PC-9 (cell line): Measurements from ENCODE around the gene FOXO3. TPM values are rescaled to one million over a fixed set of nuclear protein-coding genes. Genes with fewer than 3 reads are reported as not detected.
A peak's percentile ranks its signal among the peaks of the same experiment; 100 is the strongest.

Experiments used
- BruUV-seq: library from RNA; stranded (reverse); fragments of 400-500 nt; replicated peaks from 2 replicates; lab custom pipeline; 2021; lab: Mats Ljungman, UMichigan
- CTCF ChIA-PET: fragments of 300-600 bp; sonication (Branson Sonifier 250); formaldehyde crosslinking; loops from one replicate; lab custom pipeline; 2022; ENCODE audit warnings: antibody characterized with exemption; lab: Charles Lee
- POLR2A ChIA-PET: fragments of 300-600 bp; sonication (Branson Sonifier 250); formaldehyde crosslinking; loops from one replicate; lab custom pipeline; 2022; ENCODE audit warnings: antibody characterized with exemption; ENCODE audit not compliant: unreplicated experiment; lab: Charles Lee
- DNase-seq, 2 experiments: peaks; one replicate each; pipeline versions ENCODE4 v3.0.0 to v3.0.0-alpha.2; 2015 to 2022; ENCODE audit warnings: mixed read lengths in 1 of 2
- H2AFZ ChIP-seq: fragments of 200-600 bp; sonication (generic); 2 replicates; pipeline ENCODE4 v1.8.1; 2017; ENCODE audit warnings: antibody characterized with exemption
- H3F3A ChIP-seq: fragments of 200-600 bp; sonication (generic); 2 replicates; pipeline ENCODE4 v1.8.1; 2017; ENCODE audit warnings: antibody characterized with exemption, mild to moderate bottlenecking, low read depth; ENCODE audit not compliant: insufficient read depth
- H3K27ac ChIP-seq: fragments of 200-600 bp; sonication (generic); 2 replicates; pipeline ENCODE4 v1.6.1; 2016; ENCODE audit warnings: mixed run types
- H3K27me3 ChIP-seq: fragments of 200-600 bp; sonication (generic); 2 replicates; pipeline ENCODE4 v1.6.1; 2016; ENCODE audit warnings: low read depth, mixed run types; ENCODE audit not compliant: insufficient read depth
- H3K36me3 ChIP-seq: fragments of 200-600 bp; sonication (generic); 2 replicates; pipeline ENCODE4 v1.6.1; 2016; ENCODE audit warnings: low read depth, mixed run types
- H3K4me1 ChIP-seq: fragments of 200-600 bp; sonication (generic); replicated peaks from 2 replicates; pipeline ENCODE4 v1.6.1; 2016; ENCODE audit warnings: mixed run types; ENCODE audit not compliant: insufficient read depth
- H3K4me2 ChIP-seq: fragments of 200-600 bp; sonication (generic); 2 replicates; pipeline ENCODE4 v1.6.1; 2017; ENCODE audit warnings: mixed run types
- H3K4me3 ChIP-seq: fragments of 200-600 bp; sonication (generic); 2 replicates; pipeline ENCODE4 v1.6.1; 2016; ENCODE audit warnings: mixed run types
- H3K79me2 ChIP-seq: fragments of 200-600 bp; sonication (generic); 2 replicates; pipeline ENCODE4 v1.6.1; 2017; ENCODE audit warnings: low read depth, mixed run types
- H3K9me2 ChIP-seq: fragments of 200-600 bp; sonication (generic); 2 replicates; pipeline ENCODE4 v1.8.1; 2017; ENCODE audit warnings: mild to moderate bottlenecking; ENCODE audit not compliant: insufficient read depth
- H3K9me3 ChIP-seq: fragments of 200-600 bp; sonication (generic); 2 replicates; pipeline ENCODE4 v1.8.1; 2016; ENCODE audit warnings: low read depth; ENCODE audit not compliant: insufficient read depth
- H4K20me1 ChIP-seq: fragments of 200-600 bp; sonication (generic); 2 replicates; pipeline ENCODE4 v1.8.1; 2017; ENCODE audit not compliant: insufficient read depth
- EZH2 ChIP-seq: fragments of 200-600 bp; sonication (generic); IDR thresholded peaks from 2 replicates; pipeline ENCODE4 v1.8.0; 2017; ENCODE audit warnings: antibody characterized with exemption, low read depth
- intact Hi-C: fragments of 100-400 bp; cut with micrococcal nuclease; formaldehyde crosslinking; loops from one replicate; pipeline ENCODE4 v1.10.0; 2022; ENCODE audit not compliant: unreplicated experiment
- total RNA-seq: library from RNA; stranded (reverse); gene quantifications from 2 replicates; pipeline ENCODE4 v1.2.3, GENCODE V29; 2021
- TF ChIP-seq, protein P1 (sequence below): fragments of 200-600 bp; sonication (generic); conservative IDR thresholded peaks from 2 replicates; pipeline ENCODE4 v1.6.1; 2017; ENCODE audit warnings: mixed run types, antibody characterized with exemption, mild to moderate bottlenecking, moderate library complexity

Gene FOXO3
- total RNA-seq, 1 experiment from 2014 or later, result 59.4 TPM

DNA sequence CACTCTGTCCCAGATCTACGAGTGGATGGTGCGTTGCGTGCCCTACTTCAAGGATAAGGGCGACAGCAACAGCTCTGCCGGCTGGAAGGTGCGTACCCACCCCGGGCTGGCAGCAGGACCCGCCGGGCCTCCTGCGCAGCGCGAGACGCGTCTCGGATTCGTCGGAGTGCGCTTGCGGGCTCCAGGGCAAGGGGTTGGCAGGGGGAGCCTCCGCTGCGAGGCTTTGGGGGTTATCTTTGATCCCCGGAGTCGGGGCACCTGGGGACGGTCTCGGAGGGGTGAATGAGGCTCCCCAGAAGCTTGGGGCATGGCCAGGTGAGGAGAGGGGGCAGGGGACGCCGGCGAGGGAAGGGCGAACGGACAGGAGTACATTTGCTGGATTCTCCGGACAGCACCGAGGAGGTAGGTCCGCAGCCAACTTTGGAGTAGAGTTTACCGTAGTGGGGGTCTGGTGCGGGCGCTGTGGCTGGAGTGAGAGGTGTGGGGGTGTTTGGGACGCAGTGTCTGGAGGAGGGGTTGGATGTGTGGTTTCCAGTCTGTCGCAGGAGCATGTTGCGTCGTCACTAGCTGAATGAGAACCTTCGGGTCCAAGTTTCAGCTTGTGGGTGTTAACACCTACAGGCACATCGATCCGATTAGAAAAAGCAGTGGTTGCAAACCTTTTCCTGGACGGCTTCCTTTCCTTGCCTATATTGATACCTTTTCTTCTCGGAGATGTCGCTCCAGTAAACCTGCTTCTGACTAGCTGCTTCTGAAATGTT, 1.2 kb downstream of the FOXO3 start:
- Histone ChIP-seq H2AFZ (0 out of 2 replicates have a peak overlapping the region, but pooled peaks have one; percentile 31), H3K79me2 (peaks cover 72% of the 10 kb centered on the region), H3K9me3 (no peaks in the 10 kb centered on the region), H3F3A (peaks cover 48% of the 10 kb centered on the region), H3K4me3 (peak overlapping the region; percentile 99), H3K27me3 (no peaks in the 10 kb centered on the region), H3K4me2 (peak overlapping the region; percentile 95), H4K20me1 (peaks cover 30% of the 10 kb centered on the region), H3K9me2 (no peaks in the 10 kb centered on the region), H3K27ac (peak overlapping the region; percentile 84), H3K36me3 (peaks cover 17% of the 10 kb centered on the region; the same call in 1 of the 2 replicates), H3K4me1 (peaks cover 35% of the 10 kb centered on the region)
- peak; percentile 25 to 31 for DNase-seq
- intact Hi-C loops, result loop anchor here (1.0 to 2.0 kb wide), 2 partner anchors 19 to 29 kb away; no protein-coding TSS in a partner anchor
- ChIA-PET CTCF (no interaction called here), POLR2A (interaction anchor here (0.6 to 1.4 kb wide), 4 partner anchors 30 to 188 kb away, joined by 3 to 4 read pairs (median 3); no protein-coding TSS in a partner anchor)
- TF ChIP-seq, protein P1, sequence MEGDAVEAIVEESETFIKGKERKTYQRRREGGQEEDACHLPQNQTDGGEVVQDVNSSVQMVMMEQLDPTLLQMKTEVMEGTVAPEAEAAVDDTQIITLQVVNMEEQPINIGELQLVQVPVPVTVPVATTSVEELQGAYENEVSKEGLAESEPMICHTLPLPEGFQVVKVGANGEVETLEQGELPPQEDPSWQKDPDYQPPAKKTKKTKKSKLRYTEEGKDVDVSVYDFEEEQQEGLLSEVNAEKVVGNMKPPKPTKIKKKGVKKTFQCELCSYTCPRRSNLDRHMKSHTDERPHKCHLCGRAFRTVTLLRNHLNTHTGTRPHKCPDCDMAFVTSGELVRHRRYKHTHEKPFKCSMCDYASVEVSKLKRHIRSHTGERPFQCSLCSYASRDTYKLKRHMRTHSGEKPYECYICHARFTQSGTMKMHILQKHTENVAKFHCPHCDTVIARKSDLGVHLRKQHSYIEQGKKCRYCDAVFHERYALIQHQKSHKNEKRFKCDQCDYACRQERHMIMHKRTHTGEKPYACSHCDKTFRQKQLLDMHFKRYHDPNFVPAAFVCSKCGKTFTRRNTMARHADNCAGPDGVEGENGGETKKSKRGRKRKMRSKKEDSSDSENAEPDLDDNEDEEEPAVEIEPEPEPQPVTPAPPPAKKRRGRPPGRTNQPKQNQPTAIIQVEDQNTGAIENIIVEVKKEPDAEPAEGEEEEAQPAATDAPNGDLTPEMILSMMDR, result no peak
- TF ChIP-seq EZH2, result no peak
- BruUV-seq, result TSS peak; percentile 50

DNA sequence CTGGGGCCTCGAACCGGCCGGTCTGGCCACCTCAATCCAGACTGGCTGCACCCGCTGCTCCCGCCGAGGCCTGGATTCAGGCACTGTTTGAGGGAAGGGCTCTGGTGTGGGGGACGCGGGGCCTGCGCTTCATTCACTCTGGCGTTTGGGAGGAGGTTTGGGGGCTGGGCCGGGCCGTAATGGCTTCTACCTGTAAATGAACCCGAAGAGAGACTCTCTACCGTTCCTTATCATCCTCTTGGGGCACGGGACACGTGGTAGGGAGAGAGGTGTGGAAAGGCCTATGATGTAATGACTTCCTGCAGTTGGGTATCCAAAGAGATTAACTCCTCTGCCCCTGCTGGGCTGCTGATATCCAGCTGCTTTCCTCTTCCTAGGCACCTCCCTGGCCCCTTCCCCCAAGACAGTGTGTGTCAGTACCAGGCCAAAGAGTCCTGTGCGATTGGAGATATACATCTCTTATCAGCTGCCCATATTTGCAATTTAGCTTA, 1.8 kb downstream of the FOXO3 start:
- no peak for TF ChIP-seq EZH2
- TF ChIP-seq, protein P1, result no peak
- Histone ChIP-seq H3K27ac (peak overlapping the region; percentile 84), H3K4me1 (peaks cover 36% of the 10 kb centered on the region), H4K20me1 (peaks cover 37% of the 10 kb centered on the region), H3K4me3 (peak overlapping the region; percentile 99), H3F3A (peaks cover 48% of the 10 kb centered on the region), H3K4me2 (peak overlapping the region; percentile 95), H3K9me2 (no peaks in the 10 kb centered on the region), H3K27me3 (no peaks in the 10 kb centered on the region), H3K36me3 (peaks cover 22% of the 10 kb centered on the region; the same call in 1 of the 2 replicates), H2AFZ (0 out of 2 replicates have a peak overlapping the region, but pooled peaks have one; percentile 31), H3K79me2 (peaks cover 73% of the 10 kb centered on the region), H3K9me3 (no peaks in the 10 kb centered on the region)
- peak; percentile 74 to 96 for DNase-seq
- POLR2A ChIA-PET, result interaction anchor here (0.7 to 1.4 kb wide), 3 partner anchors 135 to 170 kb away, joined by 3 to 5 read pairs (median 4); no protein-coding TSS in a partner anchor
- intact Hi-C loops, result loop anchor here (1.0 to 2.0 kb wide), 2 partner anchors 19 to 28 kb away; no protein-coding TSS in a partner anchor
- CTCF ChIA-PET, result no interaction called here
- BruUV-seq, result TSS peak; percentile 13

DNA sequence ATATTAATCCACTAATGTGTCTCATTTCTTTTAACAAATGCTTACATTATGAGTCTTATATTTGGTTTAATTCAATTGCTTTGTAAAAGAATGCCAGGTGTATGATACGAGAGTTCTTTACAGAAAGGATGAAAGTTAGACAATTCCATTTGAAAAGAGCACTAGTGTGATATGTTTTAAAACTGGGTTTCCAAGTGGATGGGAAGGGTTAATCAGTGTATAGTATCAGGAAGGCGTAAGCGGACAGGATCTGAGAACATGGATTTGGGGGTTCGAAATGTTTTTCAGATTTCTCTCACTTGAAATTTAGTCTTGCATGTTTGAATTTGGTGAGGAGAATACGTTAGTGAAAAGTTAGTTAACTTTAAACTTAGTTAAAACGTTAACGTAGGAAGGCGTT, 2.6 kb downstream of the FOXO3 start:
- intact Hi-C loops, result loop anchor here (2.0 kb wide), 1 partner anchor 28 kb away; no protein-coding TSS in a partner anchor
- peak in 1 of 2 experiments; percentile 33 for DNase-seq
- Histone ChIP-seq H3K4me2 (peak overlapping the region; percentile 95), H3K4me3 (peak overlapping the region; percentile 99), H3K79me2 (peaks cover 80% of the 10 kb centered on the region), H3K36me3 (peaks cover 23% of the 10 kb centered on the region), H2AFZ (no peak overlapping the region), H3K9me2 (no peaks in the 10 kb centered on the region), H3F3A (peaks cover 48% of the 10 kb centered on the region), H4K20me1 (peaks cover 44% of the 10 kb centered on the region), H3K9me3 (no peaks in the 10 kb centered on the region), H3K27me3 (no peaks in the 10 kb centered on the region), H3K4me1 (peaks cover 37% of the 10 kb centered on the region), H3K27ac (peak overlapping the region; percentile 84)
- ChIA-PET CTCF (no interaction called here), POLR2A (interaction anchor here (0.7 to 1.4 kb wide), 2 partner anchors 134 to 169 kb away, joined by 3 to 4 read pairs; no protein-coding TSS in a partner anchor)
- TF ChIP-seq, protein P1, result no peak
- TF ChIP-seq EZH2, result no peak
- no TSS peak for BruUV-seq
